ENCODE measurements around the gene KANSL3. TPM values are rescaled to one million over a fixed set of nuclear protein-coding genes. Genes with fewer than 3 reads are reported as not detected.

KANSL3 gene
- total and polyA plus RNA-seq, 2 donors (not counting 3 experiments of a cell fraction or from before 2014, with no cell fraction given), result 27.7 to 36.9 TPM

GRCh38 chr2:96656540-96656939 lies 18.4 kb upstream of the KANSL3 start:
- H3K27ac ChIP-seq (ENCODE audit: insufficient read depth, low read depth, low read length), result no peak overlapping the region
- H3K4me1 ChIP-seq (ENCODE audit: control insufficient read depth, extremely low read depth, insufficient read depth, low read length), result no peaks in the 10 kb centered on the region
- H3K27me3 ChIP-seq (ENCODE audit: control insufficient read depth in 2 of 2, insufficient read depth in 2 of 2, low read length in 2 of 2), result peaks cover 4 to 10% of the 10 kb centered on the region in 2 experiments
- no peak overlapping the region for H3K4me2 ChIP-seq (ENCODE audit: insufficient read depth, low read length)
- no peaks in the 10 kb centered on the region for H3K9me1 ChIP-seq (replicated peaks; ENCODE audit: control insufficient read depth, extremely low read depth, insufficient read depth, low read length)
- intact Hi-C loops (cut with micrococcal nuclease) (no loop called here), dilution Hi-C loops (cut with MboI; ENCODE audit: extremely low pct_ligation_motif_present, low sequenced_read_pairs) (no loop called here)
- no peaks in the 10 kb centered on the region for H3K36me3 ChIP-seq (ENCODE audit: control insufficient read depth in 2 of 2, extremely low read depth in 1 of 2, insufficient read depth in 2 of 2, low read length in 2 of 2)
- no TSS peak for BruUV-seq (replicated peaks)
- no peaks in the 10 kb centered on the region for H3K79me2 ChIP-seq (ENCODE audit: control insufficient read depth, insufficient read depth, low read length)
- DNase-seq (ENCODE audit: low read depth, low spot score), result no peak
- TF ChIP-seq GATA2 (IDR thresholded peaks at IDR 0.05; ENCODE audit: insufficient read depth, insufficient read length, low read depth, low read length) (no peak), POLR2AphosphoS5 (IDR thresholded peaks at IDR 0.05; ENCODE audit: insufficient read depth, low read depth, low read length) (no peak), MYC (IDR thresholded peaks at IDR 0.05; ENCODE audit: low read depth, low read length) (no peak), EZH2 (IDR thresholded peaks at IDR 0.05; ENCODE audit: borderline replicate concordance, low read depth, low read length, severe bottlenecking) (no peak), JUN (IDR thresholded peaks at IDR 0.05; ENCODE audit: borderline replicate concordance, insufficient read depth, insufficient read length, low read depth) (no peak), CTCF (IDR thresholded peaks at IDR 0.05; ENCODE audit: extremely low read depth in 1 of 2, insufficient read depth in 1 of 2, low read depth in 1 of 2, low read length in 2 of 2) (no peak), FOS (IDR thresholded peaks at IDR 0.05; ENCODE audit: borderline replicate concordance, insufficient read depth, low read length) (no peak), POLR2A (IDR thresholded peaks at IDR 0.05; ENCODE audit: low read depth, low read length) (no peak), MAX (IDR thresholded peaks at IDR 0.05; ENCODE audit: insufficient read depth, insufficient read length) (no peak)
- no peak overlapping the region for H3K4me3 ChIP-seq (replicated peaks in 1 of 3; ENCODE audit: insufficient read depth in 1 of 3, low read depth in 1 of 3, low read length in 3 of 3)
- no peak overlapping the region for H3K9ac ChIP-seq (replicated peaks; ENCODE audit: extremely low read depth, insufficient read depth, low read length)
- ChIA-PET CTCF (no interaction called here), POLR2A (no interaction called here)
- H2AFZ ChIP-seq (ENCODE audit: low read depth, low read length), result no peak overlapping the region
- FAIRE-seq, result no peak
- no peaks in the 10 kb centered on the region for H4K20me1 ChIP-seq (replicated peaks; ENCODE audit: control insufficient read depth, extremely low read depth, insufficient read depth, low read length)
- H3K9me3 ChIP-seq (replicated peaks; ENCODE audit: control insufficient read depth, insufficient read depth, low read length), result no peaks in the 10 kb centered on the region

All from endothelial cell of umbilical vein (primary cell).